ENCODE data around the gene PPFIA3.

The PPFIA3 gene

GRCh38 chr19:49155820-49156346 lies 36.5 kb downstream of the PPFIA3 start:
- TF ChIP-seq CTCF (IDR thresholded peaks at IDR 0.05), result no peak
- no peak overlapping the region for H3K4me3 ChIP-seq (ENCODE audit: low read depth in 1 of 2, low read length in 1 of 2)
- H3K36me3 ChIP-seq, result no peaks in the 10 kb centered on the region
- H3K27me3 ChIP-seq, result peaks cover 98% of the 10 kb centered on the region
- H3K27ac ChIP-seq, result no peak overlapping the region
- H3K4me1 ChIP-seq (ENCODE audit: control insufficient read depth in 1 of 2, insufficient read depth in 1 of 2, low read depth in 1 of 2, low read length in 1 of 2), result peaks cover 0 to 3% of the 10 kb centered on the region in 2 experiments
- no peaks in the 10 kb centered on the region for H3K9me3 ChIP-seq

- Histone ChIP-seq H3K4me3 (ENCODE audit: low read depth in 1 of 2, low read length in 1 of 2) (no peak within 1 kb of the TSS), H3K27ac (no peak within 1 kb of the TSS), H3K9me3 (no peaks in the 10 kb centered on the region), H3K4me1 (ENCODE audit: control insufficient read depth in 1 of 2, insufficient read depth in 1 of 2, low read depth in 1 of 2, low read length in 1 of 2) (no peaks in the 10 kb centered on the region), H3K36me3 (no peaks in the 10 kb centered on the region), H3K27me3 (peaks cover 88% of the 10 kb centered on the region)
- TF ChIP-seq CTCF (IDR thresholded peaks at IDR 0.05), result no peak
Measured at GRCh38 chr19:49157445-49158224, 38.3 kb downstream of the PPFIA3 start, which contains the start of gene TRPM4. TSS of gene TRPM4 (plus strand) at chr19:49157792. CDS start at chr19:49157867, 75 bp downstream.

- Histone ChIP-seq H3K9me3 (no peaks in the 10 kb centered on the region), H3K36me3 (no peaks in the 10 kb centered on the region), H3K27ac (no peak overlapping the region), H3K4me1 (ENCODE audit: control insufficient read depth in 1 of 2, insufficient read depth in 1 of 2, low read depth in 1 of 2, low read length in 1 of 2) (no peaks in the 10 kb centered on the region), H3K27me3 (peaks cover 68% of the 10 kb centered on the region), H3K4me3 (ENCODE audit: low read depth in 1 of 2, low read length in 1 of 2) (no peak overlapping the region)
- no peak for TF ChIP-seq CTCF (IDR thresholded peaks at IDR 0.05)
Measured at GRCh38 chr19:49160450-49161189, 41.3 kb downstream of the PPFIA3 start.

- Histone ChIP-seq H3K36me3 (no peaks in the 10 kb centered on the region), H3K4me1 (ENCODE audit: control insufficient read depth in 1 of 2, insufficient read depth in 1 of 2, low read depth in 1 of 2, low read length in 1 of 2) (no peaks in the 10 kb centered on the region), H3K4me3 (ENCODE audit: low read depth in 1 of 2, low read length in 1 of 2) (no peak overlapping the region), H3K9me3 (no peaks in the 10 kb centered on the region), H3K27me3 (peaks cover 58% of the 10 kb centered on the region), H3K27ac (no peak overlapping the region)
- TF ChIP-seq CTCF (IDR thresholded peaks at IDR 0.05), result no peak
Measured at GRCh38 chr19:49161987-49162386, 42.6 kb downstream of the PPFIA3 start.

- H3K27ac ChIP-seq, result no peak overlapping the region
- TF ChIP-seq CTCF (IDR thresholded peaks at IDR 0.05), result no peak
- H3K9me3 ChIP-seq, result no peaks in the 10 kb centered on the region
- no peaks in the 10 kb centered on the region for H3K36me3 ChIP-seq
- no peaks in the 10 kb centered on the region for H3K4me1 ChIP-seq (ENCODE audit: control insufficient read depth in 1 of 2, insufficient read depth in 1 of 2, low read depth in 1 of 2, low read length in 1 of 2)
- no peak overlapping the region for H3K4me3 ChIP-seq (ENCODE audit: low read depth in 1 of 2, low read length in 1 of 2)
- peaks cover 26% of the 10 kb centered on the region for H3K27me3 ChIP-seq
Measured at GRCh38 chr19:49165111-49165750, 45.9 kb downstream of the PPFIA3 start.
